ENCODE data around the gene FN3KRP.

GRCh38 chr17:82743344-82744219 is 27.1 kb downstream of the FN3KRP start:
- TF ChIP-seq CSDC2 (CRISPR knock-in tag; IDR thresholded peaks at IDR 0.05) = no peak
- no peak for TF ChIP-seq CREB5 (CRISPR knock-in tag; IDR thresholded peaks at IDR 0.05; ENCODE audit: low read depth)
- no peak for TF ChIP-seq ZC3H10 (CRISPR knock-in tag; IDR thresholded peaks at IDR 0.05)
- TF ChIP-seq PATZ1 (CRISPR knock-in tag; IDR thresholded peaks at IDR 0.05; ENCODE audit: borderline replicate concordance) = no peak
- no peak for TF ChIP-seq OSR1 (CRISPR knock-in tag; IDR thresholded peaks at IDR 0.05)
- no peak for TF ChIP-seq TCF4 (CRISPR knock-in tag; IDR thresholded peaks at IDR 0.05; ENCODE audit: borderline replicate concordance)
- TF ChIP-seq PPARA (CRISPR knock-in tag; IDR thresholded peaks at IDR 0.05; ENCODE audit: borderline replicate concordance) = no peak
- no peak for TF ChIP-seq POU6F1 (CRISPR knock-in tag; IDR thresholded peaks at IDR 0.05; ENCODE audit: borderline replicate concordance, low read depth)
- TF ChIP-seq ZNF70 (CRISPR knock-in tag; IDR thresholded peaks at IDR 0.05) = no peak
- no peak for TF ChIP-seq GLIS3 (CRISPR knock-in tag; IDR thresholded peaks at IDR 0.05)
- no peak for TF ChIP-seq BACH2 (CRISPR knock-in tag; IDR thresholded peaks at IDR 0.05; ENCODE audit: borderline replicate concordance)
- no peak for TF ChIP-seq ZFP30 (CRISPR knock-in tag; IDR thresholded peaks at IDR 0.05)
- no peak for TF ChIP-seq ESRRG (CRISPR knock-in tag; IDR thresholded peaks at IDR 0.05)

Measured in SK-N-SH treated with all-trans-retinoic acid at 6 μM for 48 hours (cell line).